Activated naive CD4-positive, alpha-beta T cell treated with anti-CD3 and anti-CD28 coated beads, Interleukin-2, amount 50 U/mL, for 72 hours (primary cell): ENCODE results near the gene WASHC2C. TPM values are rescaled to one million over a fixed set of nuclear protein-coding genes. Genes with fewer than 3 reads are reported as not detected.
"Not testable (repeated sequence)": the region's sequence is repeated elsewhere in the genome, so short reads cannot be mapped to it uniquely, and the experiment has no call there.

ENCODE experiments used
- ATAC-seq, 2 donors: fragments of 150-1000 bp; cut with Tn5 transposase; 2 replicates each; pipeline ENCODE4 v1.10.0; 2021; ENCODE audit warnings: mild to moderate bottlenecking in 2 of 2, moderate library complexity in 2 of 2
- DNase-seq, 2 donors: peaks; one replicate each; pipeline ENCODE4 v3.0.0; 2021 to 2022; ENCODE audit warnings: low spot score in 2 of 2
- H3K27ac Mint-ChIP-seq, 2 donors: one replicate each; pipeline ENCODE4 v1.8.0; 2022; ENCODE audit warnings: mild to moderate bottlenecking in 2 of 2, mixed read lengths in 2 of 2
- H3K36me3 Mint-ChIP-seq, 2 donors: one replicate each; pipeline ENCODE4 v1.8.0; 2022; ENCODE audit warnings: mixed read lengths in 2 of 2
- H3K9me3 Mint-ChIP-seq, 2 donors: one replicate each; pipeline ENCODE4 v1.8.0; 2022; ENCODE audit warnings: mixed read lengths in 2 of 2
- total RNA-seq, 2 donors: library from RNA; stranded (reverse); gene quantifications; one replicate each; pipeline ENCODE4 v1.2.3, GENCODE V29; 2022

WASHC2C gene
- total RNA-seq, 2 donors from 2014 or later = 31.3 to 31.7 TPM

- H3K36me3 Mint-ChIP-seq, H3K9me3 Mint-ChIP-seq, ATAC-seq, DNase-seq: not testable (repeated sequence)
- peak overlapping the region in 1 of 2 donors; percentile 85 for H3K27ac Mint-ChIP-seq
Observed at GRCh38 chr10:45753979-45754495, 27.0 kb downstream of the WASHC2C start.

- not testable (repeated sequence) for H3K36me3 Mint-ChIP-seq, H3K27ac Mint-ChIP-seq, ATAC-seq, DNase-seq, H3K9me3 Mint-ChIP-seq
Observed at GRCh38 chr10:45755083-45755482, 28.0 kb downstream of the WASHC2C start.

GRCh38 chr10:45756065-45756464 lies 29.0 kb downstream of the WASHC2C start:
- not testable (repeated sequence) for ATAC-seq, H3K9me3 Mint-ChIP-seq, H3K36me3 Mint-ChIP-seq, DNase-seq, H3K27ac Mint-ChIP-seq

DNA sequence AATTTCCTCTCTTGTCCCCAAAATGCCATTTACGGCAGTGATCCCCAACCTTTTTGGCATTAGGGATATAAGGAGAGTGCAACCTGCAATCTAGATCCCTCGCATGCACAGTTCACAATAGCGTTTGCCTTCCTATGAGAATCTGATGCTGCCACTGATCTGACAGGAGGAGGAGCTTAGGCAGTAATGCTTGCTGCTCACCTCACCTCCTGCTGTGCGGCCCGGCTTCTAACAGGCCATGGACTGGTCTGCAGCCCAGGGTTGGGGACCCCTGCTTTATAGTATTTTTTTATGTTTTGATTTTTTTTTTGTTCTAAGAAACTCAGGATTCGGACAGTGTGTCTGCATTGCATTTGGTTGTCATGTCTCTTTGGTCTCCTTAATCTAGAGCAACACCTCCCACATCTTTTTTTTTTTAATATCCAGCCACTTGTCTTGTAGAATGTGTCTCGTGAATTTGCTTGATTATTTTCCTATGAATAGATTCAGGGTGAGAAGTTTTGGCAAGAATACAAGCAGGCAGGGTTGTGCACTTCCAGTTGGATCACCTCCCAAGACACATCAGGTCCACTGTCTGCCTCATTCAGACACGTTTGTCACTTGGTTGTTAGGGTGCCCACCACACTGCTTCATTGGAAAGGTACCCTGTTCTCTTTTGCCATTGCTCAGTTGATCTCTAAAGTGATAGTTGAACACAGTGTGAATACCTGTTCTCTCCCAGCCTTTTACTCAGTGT lies 30.8 kb downstream of the WASHC2C start:
- not testable (repeated sequence) for DNase-seq, H3K27ac Mint-ChIP-seq, H3K9me3 Mint-ChIP-seq, ATAC-seq, H3K36me3 Mint-ChIP-seq

DNA sequence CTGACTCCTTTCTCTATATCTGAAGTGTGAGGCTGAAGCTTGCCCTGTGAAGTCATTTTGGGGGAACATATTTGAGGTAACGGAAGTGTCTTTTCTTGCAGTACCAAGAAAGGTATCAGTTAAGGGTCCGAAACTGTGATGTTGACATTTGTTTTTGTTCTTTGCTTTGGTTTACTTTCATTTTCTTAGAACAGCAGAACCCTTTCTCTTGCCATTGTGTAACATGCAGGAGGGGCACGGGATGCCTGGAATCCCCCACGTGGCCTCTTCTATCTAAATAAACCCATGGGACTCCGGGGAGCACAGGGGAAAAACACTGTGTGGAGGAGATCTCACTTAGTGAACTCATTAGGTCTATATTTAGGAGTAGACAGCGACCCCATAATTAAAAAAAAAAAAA lies 34.6 kb downstream of the WASHC2C start:
- not testable (repeated sequence) for H3K27ac Mint-ChIP-seq, ATAC-seq, DNase-seq, H3K36me3 Mint-ChIP-seq, H3K9me3 Mint-ChIP-seq

GRCh38 chr10:45763037-45763436 lies 36.0 kb downstream of the WASHC2C start:
- not testable (repeated sequence) for H3K36me3 Mint-ChIP-seq, H3K9me3 Mint-ChIP-seq

GRCh38 chr10:45768334-45768733 lies 41.3 kb downstream of the WASHC2C start:
- not testable (repeated sequence) for ATAC-seq, DNase-seq, H3K27ac Mint-ChIP-seq, H3K36me3 Mint-ChIP-seq, H3K9me3 Mint-ChIP-seq

More at GRCh38 chr10:45763037-45763436, 36.0 kb downstream of the WASHC2C start:
- not testable (repeated sequence) for H3K27ac Mint-ChIP-seq, DNase-seq, ATAC-seq

- H3K9me3 Mint-ChIP-seq, H3K27ac Mint-ChIP-seq, DNase-seq, H3K36me3 Mint-ChIP-seq: not testable (repeated sequence)
- peak in 1 of 2 donors; percentile 63 for ATAC-seq
Observed at GRCh38 chr10:45771757-45772461, 44.8 kb downstream of the WASHC2C start.

DNA sequence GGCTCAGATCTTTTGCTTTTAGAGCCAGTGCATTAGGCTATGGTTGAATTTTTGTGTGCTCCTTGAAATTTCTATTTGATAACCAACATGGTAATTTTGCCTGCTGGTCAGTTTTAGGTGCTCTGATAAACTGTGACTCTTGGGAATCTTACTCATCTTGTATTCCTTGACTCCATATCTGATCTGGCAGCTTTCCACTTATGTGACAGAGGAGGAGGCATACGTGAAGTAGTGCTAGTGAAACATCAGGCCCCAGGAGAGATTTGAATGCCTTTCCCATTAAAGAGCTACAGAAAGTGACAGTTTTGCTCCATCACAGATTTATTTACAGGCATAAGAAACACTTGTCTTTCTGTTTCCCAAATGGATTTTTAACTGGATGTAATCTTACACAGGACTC lies 59.2 kb downstream of the WASHC2C start:
- not testable (repeated sequence) for DNase-seq, H3K9me3 Mint-ChIP-seq, H3K27ac Mint-ChIP-seq, H3K36me3 Mint-ChIP-seq, ATAC-seq

- H3K9me3 Mint-ChIP-seq, ATAC-seq, H3K36me3 Mint-ChIP-seq, H3K27ac Mint-ChIP-seq, DNase-seq: not testable (repeated sequence)
Observed at GRCh38 chr10:45787212-45787741, 60.2 kb downstream of the WASHC2C start.

GRCh38 chr10:45789991-45790390 lies 62.9 kb downstream of the WASHC2C start:
- ATAC-seq = not testable (repeated sequence)
- H3K36me3 Mint-ChIP-seq = peaks cover 0 to 13% of the 10 kb centered on the region in 2 donors

DNA sequence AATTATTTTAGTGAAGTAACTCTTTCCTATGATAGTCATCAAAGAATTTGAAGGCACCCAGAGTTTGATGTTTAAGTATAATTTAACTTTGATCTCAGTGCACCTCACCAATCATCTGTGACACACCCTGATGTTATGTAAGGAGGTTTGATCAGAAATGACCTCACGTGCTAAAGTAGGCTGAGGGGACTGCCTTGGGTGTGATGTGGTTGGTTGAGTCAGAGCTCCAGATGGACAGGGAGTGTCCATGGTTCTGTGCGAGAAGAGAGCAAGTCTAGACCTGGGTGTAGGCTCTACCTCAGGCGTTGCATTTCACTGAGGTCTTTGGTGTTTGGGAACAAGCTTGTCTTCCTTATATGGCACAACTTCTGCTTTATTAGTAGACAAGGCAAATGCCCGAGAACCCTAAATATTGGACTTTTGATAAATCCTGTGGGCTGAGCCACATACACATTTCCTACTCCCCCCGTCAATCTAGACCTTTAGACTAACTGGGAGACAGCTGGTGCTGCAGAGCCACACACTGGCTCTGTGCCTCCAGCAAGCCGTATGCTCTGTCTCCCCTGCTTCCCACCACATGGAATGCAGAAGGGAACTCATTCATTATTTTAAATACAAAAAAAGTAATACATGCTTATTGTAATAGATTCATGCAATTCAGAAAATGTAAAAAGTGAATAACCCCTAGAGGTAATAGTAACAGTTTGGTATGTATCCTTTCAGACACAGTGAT lies 63.8 kb downstream of the WASHC2C start:
- not testable (repeated sequence) for ATAC-seq, H3K9me3 Mint-ChIP-seq, H3K27ac Mint-ChIP-seq, DNase-seq
- peaks cover 0 to 13% of the 10 kb centered on the region in 2 donors for H3K36me3 Mint-ChIP-seq

More at GRCh38 chr10:45789991-45790390, 62.9 kb downstream of the WASHC2C start:
- DNase-seq, H3K9me3 Mint-ChIP-seq: not testable (repeated sequence)
- peak overlapping the region in 1 of 2 donors; percentile 55 for H3K27ac Mint-ChIP-seq

GRCh38 chr10:45794761-45795160 lies 67.7 kb downstream of the WASHC2C start:
- DNase-seq, ATAC-seq, H3K9me3 Mint-ChIP-seq: not testable (repeated sequence)
- Mint-ChIP-seq H3K27ac (peak overlapping the region in 1 of 2 donors; percentile 6), H3K36me3 (peaks cover 0 to 21% of the 10 kb centered on the region in 2 donors)

GRCh38 chr10:45803060-45804010 lies 76.3 kb downstream of the WASHC2C start:
- not testable (repeated sequence) for ATAC-seq, H3K27ac Mint-ChIP-seq, H3K36me3 Mint-ChIP-seq, H3K9me3 Mint-ChIP-seq, DNase-seq

DNA sequence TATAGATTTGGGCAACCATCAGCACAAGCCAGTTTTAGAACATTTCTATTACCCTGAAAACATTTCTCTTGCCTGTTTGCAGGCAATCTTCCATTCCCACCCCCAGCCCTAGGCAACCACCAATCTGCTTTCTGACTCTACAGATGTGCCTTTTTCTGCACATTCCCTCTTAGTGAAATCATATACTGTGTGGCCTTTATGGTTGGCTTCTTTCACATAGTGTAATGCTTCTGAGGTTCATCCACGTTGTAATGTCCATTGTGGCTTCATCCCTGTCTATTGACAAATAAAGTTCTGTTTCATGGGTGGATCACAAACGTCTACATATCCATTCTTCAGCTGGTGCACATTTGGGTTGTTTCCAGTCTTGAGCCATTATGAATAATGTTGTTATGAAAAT lies 77.9 kb downstream of the WASHC2C start:
- ATAC-seq, H3K9me3 Mint-ChIP-seq, DNase-seq, H3K27ac Mint-ChIP-seq, H3K36me3 Mint-ChIP-seq: not testable (repeated sequence)
